ENCODE measurements around the gene SLC6A15. TPM values are rescaled to one million over a fixed set of nuclear protein-coding genes. Genes with fewer than 3 reads are reported as not detected.
A peak's percentile ranks its signal among the peaks of the same experiment; 100 is the strongest.

SLC6A15 gene
- total RNA-seq, 1 donor from 2014 or later = not detected

DNA sequence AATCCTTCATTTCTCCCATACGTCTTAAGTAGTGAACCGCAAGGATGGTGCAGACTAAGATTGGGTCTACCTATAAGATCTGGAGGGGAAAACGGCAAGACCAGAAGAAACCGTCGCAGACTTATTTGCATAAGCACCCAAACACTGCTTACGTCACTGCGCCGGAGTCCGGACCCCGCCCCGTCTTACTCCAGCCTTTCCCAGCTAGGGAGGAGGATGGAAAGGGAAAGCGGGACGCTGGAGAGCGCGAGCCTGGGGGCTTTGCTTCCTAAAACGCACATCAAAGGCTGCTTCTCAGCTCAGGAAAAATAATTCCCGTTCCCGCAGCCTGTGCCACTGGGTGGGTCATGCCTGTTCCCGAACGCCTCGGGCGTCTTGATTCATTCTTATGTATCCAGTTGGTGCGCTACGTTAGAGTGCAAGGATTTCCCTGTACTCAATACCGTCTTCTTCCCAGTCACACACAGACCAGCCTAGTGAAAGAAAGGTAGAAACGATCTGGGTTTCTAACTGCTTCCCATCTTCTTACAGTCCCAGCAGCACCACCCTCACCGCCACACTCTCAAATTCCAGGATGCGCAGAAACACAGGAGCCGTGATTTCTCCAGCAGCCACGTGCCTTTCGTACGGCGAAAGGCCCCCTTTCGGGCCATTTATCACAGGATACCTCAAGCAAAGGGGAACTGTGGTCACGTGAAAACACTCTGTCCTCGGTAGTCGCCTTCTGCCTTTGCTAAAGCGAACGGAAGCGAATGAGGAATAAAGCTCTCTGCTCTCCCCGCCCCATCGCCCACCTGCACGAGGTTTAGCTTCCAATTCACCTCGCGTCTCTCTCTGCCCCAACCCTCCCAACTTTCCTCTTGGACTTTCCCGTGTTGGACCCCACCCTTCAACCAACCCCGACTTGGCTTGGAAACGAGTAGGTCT lies 1.1 kb downstream of the SLC6A15 start:
- Mint-ChIP-seq H3K36me3 (ENCODE audit: low read depth) (no peaks in the 10 kb centered on the region), H3K4me3 (peak overlapping the region; percentile 59), H3K27ac (no peak overlapping the region), H3K9me3 (no peaks in the 10 kb centered on the region), H3K4me1 (ENCODE audit: low read depth) (peaks cover 16% of the 10 kb centered on the region), H3K27me3 (ENCODE audit: insufficient read depth) (peaks cover 42% of the 10 kb centered on the region)
- DNase-seq (ENCODE audit: low spot score) = no peak
- intact Hi-C loops (cut with micrococcal nuclease) = loop anchor here (2.0 kb wide), 1 partner anchor 371 kb away; no protein-coding TSS in a partner anchor

DNA sequence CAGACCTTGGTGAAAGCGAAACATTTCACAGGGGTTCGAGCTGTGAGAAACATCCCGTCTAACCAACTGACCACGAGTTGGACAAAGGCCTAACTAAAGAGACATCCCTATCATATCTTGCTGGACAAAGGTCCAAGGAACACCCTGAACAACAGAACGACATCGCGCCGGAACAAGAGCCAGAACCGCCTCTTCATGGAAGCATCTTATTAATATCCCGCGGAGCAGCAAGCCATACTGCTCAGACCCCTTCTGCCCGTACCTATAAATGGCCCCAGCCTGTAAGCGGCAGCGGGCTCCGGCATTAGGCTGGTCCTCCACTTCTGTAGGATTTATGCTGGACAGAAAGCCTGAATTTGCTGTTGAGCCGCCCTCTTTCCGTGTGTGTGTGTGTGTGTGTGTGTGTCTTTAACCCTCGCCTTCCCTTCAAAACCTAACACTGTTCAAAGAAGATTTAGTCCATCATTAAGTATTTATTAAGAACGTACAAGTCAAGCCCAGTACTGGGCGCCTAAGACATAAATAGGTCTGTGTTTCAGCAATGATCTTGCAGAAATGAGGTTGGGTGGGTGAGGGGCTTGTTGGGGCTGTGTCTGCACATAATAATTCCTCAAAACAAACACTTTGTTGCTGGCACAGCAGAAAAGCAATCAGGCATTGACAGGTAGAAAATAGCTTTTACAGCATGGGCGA lies 1.9 kb downstream of the SLC6A15 start:
- DNase-seq (ENCODE audit: low spot score) = no peak
- peak overlapping the region; percentile 59 for H3K4me3 Mint-ChIP-seq
- H3K36me3 Mint-ChIP-seq (ENCODE audit: low read depth) = no peaks in the 10 kb centered on the region
- intact Hi-C loops (cut with micrococcal nuclease) = loop anchor here (2.0 kb wide), 1 partner anchor 372 kb away; no protein-coding TSS in a partner anchor
- H3K27me3 Mint-ChIP-seq (ENCODE audit: insufficient read depth) = peaks cover 42% of the 10 kb centered on the region
- peaks cover 16% of the 10 kb centered on the region for H3K4me1 Mint-ChIP-seq (ENCODE audit: low read depth)
- no peaks in the 10 kb centered on the region for H3K9me3 Mint-ChIP-seq
- H3K27ac Mint-ChIP-seq = no peak overlapping the region

- no peak overlapping the region for H3K4me3 Mint-ChIP-seq
- intact Hi-C loops (cut with micrococcal nuclease) = no loop called here
- H3K9me3 Mint-ChIP-seq = no peaks in the 10 kb centered on the region
- no peaks in the 10 kb centered on the region for H3K27me3 Mint-ChIP-seq (ENCODE audit: insufficient read depth)
- H3K4me1 Mint-ChIP-seq (ENCODE audit: low read depth) = no peaks in the 10 kb centered on the region
- no peak for DNase-seq (ENCODE audit: low spot score)
- no peak overlapping the region for H3K27ac Mint-ChIP-seq
- no peaks in the 10 kb centered on the region for H3K36me3 Mint-ChIP-seq (ENCODE audit: low read depth)
Measured at GRCh38 chr12:84904051-84904450, 8.5 kb downstream of the SLC6A15 start.

GRCh38 chr12:84891106-84891838 lies 21.3 kb downstream of the SLC6A15 start:
- H3K36me3 Mint-ChIP-seq (ENCODE audit: low read depth) = no peaks in the 10 kb centered on the region
- H3K9me3 Mint-ChIP-seq = no peaks in the 10 kb centered on the region
- no peaks in the 10 kb centered on the region for H3K4me1 Mint-ChIP-seq (ENCODE audit: low read depth)
- H3K27me3 Mint-ChIP-seq (ENCODE audit: insufficient read depth) = no peaks in the 10 kb centered on the region
- intact Hi-C loops (cut with micrococcal nuclease) = no loop called here
- H3K4me3 Mint-ChIP-seq = no peak overlapping the region
- H3K27ac Mint-ChIP-seq = no peak overlapping the region
- no peak for DNase-seq (ENCODE audit: low spot score)

GRCh38 chr12:84889818-84890217 lies 22.8 kb downstream of the SLC6A15 start:
- no peaks in the 10 kb centered on the region for H3K27me3 Mint-ChIP-seq (ENCODE audit: insufficient read depth)
- H3K36me3 Mint-ChIP-seq (ENCODE audit: low read depth) = no peaks in the 10 kb centered on the region
- intact Hi-C loops (cut with micrococcal nuclease) = no loop called here
- H3K27ac Mint-ChIP-seq = no peak overlapping the region
- no peak overlapping the region for H3K4me3 Mint-ChIP-seq
- no peak for DNase-seq (ENCODE audit: low spot score)
- H3K9me3 Mint-ChIP-seq = no peaks in the 10 kb centered on the region
- no peaks in the 10 kb centered on the region for H3K4me1 Mint-ChIP-seq (ENCODE audit: low read depth)

DNA sequence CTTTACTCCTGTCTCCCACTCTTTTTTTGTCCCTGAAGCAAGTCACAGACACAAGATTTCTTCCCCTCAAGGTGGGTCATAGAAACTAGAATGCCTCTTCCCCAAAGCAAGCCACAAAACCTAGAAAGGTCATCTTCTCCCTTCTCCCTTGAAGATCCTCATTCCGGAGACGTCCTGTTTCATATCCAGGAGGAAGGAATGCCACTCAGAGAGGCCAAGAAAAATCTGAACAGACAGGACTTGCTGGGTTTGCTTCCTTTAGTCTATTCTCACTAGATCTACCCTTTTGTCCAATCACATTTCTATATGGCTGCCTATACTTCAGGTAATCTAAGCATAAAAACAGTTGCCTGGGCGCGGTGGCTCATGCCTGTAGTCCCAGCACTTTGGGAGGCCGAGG lies 23.7 kb downstream of the SLC6A15 start:
- no peak for DNase-seq (ENCODE audit: low spot score)
- intact Hi-C loops (cut with micrococcal nuclease) = no loop called here
- H3K4me3 Mint-ChIP-seq = no peak overlapping the region
- no peaks in the 10 kb centered on the region for H3K36me3 Mint-ChIP-seq (ENCODE audit: low read depth)
- no peaks in the 10 kb centered on the region for H3K27me3 Mint-ChIP-seq (ENCODE audit: insufficient read depth)
- no peaks in the 10 kb centered on the region for H3K4me1 Mint-ChIP-seq (ENCODE audit: low read depth)
- no peak overlapping the region for H3K27ac Mint-ChIP-seq
- H3K9me3 Mint-ChIP-seq = no peaks in the 10 kb centered on the region

DNA sequence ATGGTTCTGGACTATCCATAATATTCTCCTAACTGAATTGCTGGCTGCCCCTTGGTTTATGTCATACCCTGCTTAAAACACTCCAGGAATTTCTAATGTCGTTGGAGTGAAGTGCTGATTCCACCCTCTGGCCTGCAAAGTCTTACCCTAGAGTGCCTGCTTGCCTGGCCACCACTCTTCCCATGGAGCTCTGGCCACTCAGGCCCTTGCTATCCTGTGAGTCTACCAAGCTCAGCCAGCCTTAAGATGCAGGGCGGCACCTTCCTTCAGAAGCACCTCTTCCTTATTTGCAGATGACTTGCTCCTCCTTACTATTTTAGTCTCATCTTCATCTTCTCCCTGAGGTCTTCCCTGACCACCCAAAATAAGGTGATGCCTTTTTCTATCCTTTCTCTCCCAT lies 35.3 kb downstream of the SLC6A15 start:
- H3K4me1 Mint-ChIP-seq (ENCODE audit: low read depth) = no peaks in the 10 kb centered on the region
- no peaks in the 10 kb centered on the region for H3K9me3 Mint-ChIP-seq
- H3K27me3 Mint-ChIP-seq (ENCODE audit: insufficient read depth) = no peaks in the 10 kb centered on the region
- no peak for DNase-seq (ENCODE audit: low spot score)
- no peak overlapping the region for H3K27ac Mint-ChIP-seq
- H3K36me3 Mint-ChIP-seq (ENCODE audit: low read depth) = no peaks in the 10 kb centered on the region
- intact Hi-C loops (cut with micrococcal nuclease) = no loop called here
- no peak overlapping the region for H3K4me3 Mint-ChIP-seq

- Mint-ChIP-seq H3K9me3 (no peaks in the 10 kb centered on the region), H3K4me1 (ENCODE audit: low read depth) (no peaks in the 10 kb centered on the region), H3K27me3 (ENCODE audit: insufficient read depth) (no peaks in the 10 kb centered on the region), H3K27ac (no peak overlapping the region), H3K4me3 (no peak overlapping the region), H3K36me3 (ENCODE audit: low read depth) (no peaks in the 10 kb centered on the region)
- DNase-seq (ENCODE audit: low spot score) = no peak
- intact Hi-C loops (cut with micrococcal nuclease) = loop anchor here (2.0 kb wide), 1 partner anchor 1046 kb away; no protein-coding TSS in a partner anchor
Measured at GRCh38 chr12:84875241-84875640, 37.4 kb downstream of the SLC6A15 start.

DNA sequence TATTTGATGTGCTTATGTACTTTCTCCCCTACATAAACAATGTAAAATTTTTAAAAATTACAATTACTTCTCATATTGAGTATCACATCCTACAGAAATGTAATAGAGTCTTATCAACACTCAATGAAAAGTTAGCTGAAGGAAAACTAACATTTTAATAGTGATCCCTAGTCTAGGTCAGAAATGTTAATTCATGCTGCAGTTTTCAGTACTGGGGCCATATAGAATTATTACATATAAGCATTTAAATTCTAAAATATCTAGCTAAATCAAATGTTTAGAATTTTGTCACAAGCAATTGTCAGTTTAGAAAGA lies 37.8 kb downstream of the SLC6A15 start:
- Mint-ChIP-seq H3K4me3 (no peak overlapping the region), H3K9me3 (no peaks in the 10 kb centered on the region), H3K4me1 (ENCODE audit: low read depth) (no peaks in the 10 kb centered on the region), H3K27me3 (ENCODE audit: insufficient read depth) (no peaks in the 10 kb centered on the region), H3K36me3 (ENCODE audit: low read depth) (no peaks in the 10 kb centered on the region), H3K27ac (no peak overlapping the region)
- DNase-seq (ENCODE audit: low spot score) = no peak
- intact Hi-C loops (cut with micrococcal nuclease) = loop anchor here (1.0 to 5.0 kb wide), 4 partner anchors 155 to 1046 kb away; no protein-coding TSS in a partner anchor

DNA sequence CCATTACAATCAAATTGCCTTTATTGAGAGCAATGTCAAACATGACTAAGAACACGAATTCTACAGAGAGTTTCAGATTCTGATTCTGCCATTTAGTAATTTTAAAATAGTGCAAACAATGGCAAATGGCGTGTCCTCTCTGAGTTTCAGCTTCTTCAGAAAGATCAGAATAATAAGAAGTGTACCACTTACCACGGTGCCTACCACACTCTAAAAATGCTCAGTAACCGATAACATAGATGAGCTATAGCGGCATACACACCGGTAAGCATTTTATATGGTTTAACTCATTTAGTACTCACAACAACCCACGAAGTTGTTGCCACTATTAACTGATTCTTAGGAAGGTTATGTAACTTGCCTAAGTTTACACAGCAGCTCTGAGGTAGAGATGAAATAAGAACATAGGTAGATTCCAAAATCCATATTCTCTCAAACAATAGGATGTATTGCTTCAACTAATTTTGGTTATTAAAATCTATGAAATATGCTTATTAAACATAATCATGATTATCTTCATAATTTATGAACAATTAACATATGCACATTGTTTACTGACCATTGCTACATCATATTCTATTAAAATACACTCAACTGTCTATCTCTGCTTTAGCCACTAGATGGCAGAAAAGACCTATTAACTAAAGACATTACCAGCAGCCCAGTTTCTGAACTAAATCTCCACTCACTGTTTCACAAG lies 38.3 kb downstream of the SLC6A15 start:
- H3K4me1 Mint-ChIP-seq (ENCODE audit: low read depth) = no peaks in the 10 kb centered on the region
- no peak for DNase-seq (ENCODE audit: low spot score)
- no peaks in the 10 kb centered on the region for H3K27me3 Mint-ChIP-seq (ENCODE audit: insufficient read depth)
- H3K36me3 Mint-ChIP-seq (ENCODE audit: low read depth) = no peaks in the 10 kb centered on the region
- no peak overlapping the region for H3K27ac Mint-ChIP-seq
- intact Hi-C loops (cut with micrococcal nuclease) = loop anchor here (1.0 to 5.0 kb wide), 4 partner anchors 155 to 1047 kb away; no protein-coding TSS in a partner anchor
- H3K4me3 Mint-ChIP-seq = no peak overlapping the region
- no peaks in the 10 kb centered on the region for H3K9me3 Mint-ChIP-seq

- Mint-ChIP-seq H3K9me3 (no peaks in the 10 kb centered on the region), H3K27me3 (ENCODE audit: insufficient read depth) (no peaks in the 10 kb centered on the region), H3K36me3 (ENCODE audit: low read depth) (no peaks in the 10 kb centered on the region), H3K4me1 (ENCODE audit: low read depth) (no peaks in the 10 kb centered on the region), H3K27ac (no peak overlapping the region), H3K4me3 (no peak overlapping the region)
- intact Hi-C loops (cut with micrococcal nuclease) = no loop called here
- no peak for DNase-seq (ENCODE audit: low spot score)
Measured at GRCh38 chr12:84862186-84862585, 50.4 kb downstream of the SLC6A15 start.

GRCh38 chr12:84860718-84861117 lies 51.9 kb downstream of the SLC6A15 start:
- Mint-ChIP-seq H3K4me3 (no peak overlapping the region), H3K4me1 (ENCODE audit: low read depth) (no peaks in the 10 kb centered on the region), H3K27me3 (ENCODE audit: insufficient read depth) (no peaks in the 10 kb centered on the region), H3K36me3 (ENCODE audit: low read depth) (no peaks in the 10 kb centered on the region), H3K27ac (no peak overlapping the region), H3K9me3 (no peaks in the 10 kb centered on the region)
- intact Hi-C loops (cut with micrococcal nuclease) = no loop called here
- DNase-seq (ENCODE audit: low spot score) = no peak

Data from activated T-helper 1 cell treated with anti-CD3 and anti-CD28 coated beads, Interleukin-12 subunit alpha, Interleukin-12 subunit beta, Interleukin-2, Interleukin-4 antibody, amounts not matched to agents 30 ng/mL and 10 ng/mL and 1 ng/mL, durations not matched to agents 14 hours and 24 hours and 36 hours (primary cell).